HEK293 (cell line): Measurements from ENCODE around the gene GUCA1C.

Experiments used
- CTCF ChIA-PET: fragments of 350-600 bp; formaldehyde crosslinking; extraction: SDS; loops from one replicate; lab custom pipeline; 2021; ENCODE audit warnings: antibody characterized with exemption; lab: Yijun Ruan, JAX
- POLR2A ChIA-PET: fragments of 300-600 bp; formaldehyde crosslinking; extraction: SDS; loops from one replicate; lab custom pipeline; 2020; ENCODE audit warnings: antibody characterized with exemption, inconsistent platforms; lab: Yijun Ruan, JAX
- H3K27ac ChIP-seq: fragments of 200-500 bp; sonication (Bioruptor generic); 2 replicates; pipeline ENCODE4 v1.5.1; 2014; ENCODE audit warnings: low read depth, low read length, control low read depth, inconsistent platforms; ENCODE audit errors: extremely low read depth
- H3K36me3 ChIP-seq, 2 experiments: fragments of 200-500 bp in 1 of 2; sonication (Bioruptor generic) in 1 of 2; 1 replicate in 1 of 2; 2 replicates in 1 of 2; pipeline ENCODE4 v1.5.1; 2014 to 2017; ENCODE audit warnings: inconsistent platforms in 2 of 2, low read length in 2 of 2; ENCODE audit not compliant: control insufficient read depth in 2 of 2, insufficient read depth in 1 of 2
- H3K4me1 ChIP-seq: fragments of 200-500 bp; sonication (Bioruptor generic); 2 replicates; pipeline ENCODE4 v1.5.1; 2014; ENCODE audit warnings: mild to moderate bottlenecking, low read length, inconsistent platforms; ENCODE audit not compliant: control insufficient read depth, insufficient read depth
- H3K4me3 ChIP-seq: 2 replicates; pipeline ENCODE4 v1.5.1; 2011; ENCODE audit warnings: low read depth, mild to moderate bottlenecking, control low read depth, low read length, moderate library complexity
- H3K9me3 ChIP-seq: fragments of 200-500 bp; sonication (Bioruptor generic); 2 replicates; pipeline ENCODE4 v1.5.1; 2014; ENCODE audit warnings: low read depth, low read length, inconsistent platforms; ENCODE audit not compliant: control insufficient read depth, insufficient read depth
- GLI4 ChIP-seq: fragments of 450-650 bp; formaldehyde crosslinking; IDR thresholded peaks from 2 replicates; pipeline ENCODE4 v1.5.1; 2016; ENCODE audit warnings: missing biosample characterization, missing genetic modification characterization
- IKZF3 ChIP-seq: fragments of 450-650 bp; IDR thresholded peaks from 2 replicates; pipeline ENCODE4 v1.5.0; 2018; ENCODE audit warnings: missing biosample characterization, mild to moderate bottlenecking, missing genetic modification characterization, moderate library complexity
- KLF10 ChIP-seq: fragments of 450-650 bp; IDR thresholded peaks from 2 replicates; pipeline ENCODE4 v1.5.1; 2018; ENCODE audit warnings: missing biosample characterization, mild to moderate bottlenecking, missing genetic modification characterization
- TSHZ1 ChIP-seq: fragments of 450-650 bp; formaldehyde crosslinking; IDR thresholded peaks from 2 replicates; pipeline ENCODE4 v1.5.1; 2016; ENCODE audit warnings: missing biosample characterization, missing genetic modification characterization, borderline replicate concordance
- ZBTB20 ChIP-seq: fragments of 450-650 bp; formaldehyde crosslinking; IDR thresholded peaks from 2 replicates; pipeline ENCODE4 v1.5.1; 2016; ENCODE audit warnings: missing biosample characterization, missing genetic modification characterization
- ZBTB21 ChIP-seq: fragments of 450-650 bp; formaldehyde crosslinking; IDR thresholded peaks from 2 replicates; pipeline ENCODE4 v1.5.1; 2017; ENCODE audit warnings: missing biosample characterization, missing genetic modification characterization
- ZBTB49 ChIP-seq: fragments of 450-650 bp; formaldehyde crosslinking; IDR thresholded peaks from 2 replicates; pipeline ENCODE4 v1.5.1; 2016; ENCODE audit warnings: missing biosample characterization, missing genetic modification characterization, low read depth
- ZNF121 ChIP-seq: fragments of 450-650 bp; formaldehyde crosslinking; IDR thresholded peaks from 2 replicates; pipeline ENCODE4 v1.5.1; 2016; ENCODE audit warnings: missing biosample characterization, missing genetic modification characterization
- ZNF140 ChIP-seq: fragments of 450-650 bp; formaldehyde crosslinking; IDR thresholded peaks from 2 replicates; pipeline ENCODE4 v1.5.1; 2016; ENCODE audit warnings: missing biosample characterization, missing genetic modification characterization
- ZNF155 ChIP-seq: fragments of 450-650 bp; formaldehyde crosslinking; IDR thresholded peaks from 2 replicates; pipeline ENCODE4 v1.5.1; 2016; ENCODE audit warnings: missing biosample characterization, missing genetic modification characterization
- ZNF350 ChIP-seq: fragments of 450-650 bp; formaldehyde crosslinking; IDR thresholded peaks from 2 replicates; pipeline ENCODE4 v1.5.0; 2017; ENCODE audit warnings: missing biosample characterization, mild to moderate bottlenecking, missing genetic modification characterization
- ZNF473 ChIP-seq: fragments of 450-650 bp; formaldehyde crosslinking; IDR thresholded peaks from 2 replicates; pipeline ENCODE4 v1.5.1; 2017; ENCODE audit warnings: missing biosample characterization, missing genetic modification characterization
- ZNF501 ChIP-seq: fragments of 450-650 bp; formaldehyde crosslinking; IDR thresholded peaks from 2 replicates; pipeline ENCODE4 v1.5.1; 2016; ENCODE audit warnings: missing biosample characterization, missing genetic modification characterization
- ZNF530 ChIP-seq: fragments of 450-650 bp; formaldehyde crosslinking; IDR thresholded peaks from 2 replicates; pipeline ENCODE4 v1.5.1; 2016; ENCODE audit warnings: low read depth, missing biosample characterization, missing genetic modification characterization
- ZNF707 ChIP-seq: fragments of 450-650 bp; formaldehyde crosslinking; IDR thresholded peaks from 2 replicates; pipeline ENCODE4 v1.5.1; 2016; ENCODE audit warnings: missing biosample characterization, missing genetic modification characterization
- ZNF791 ChIP-seq: fragments of 450-650 bp; formaldehyde crosslinking; IDR thresholded peaks from 2 replicates; pipeline ENCODE4 v1.5.1; 2016; ENCODE audit warnings: missing biosample characterization, missing genetic modification characterization

The GUCA1C gene

DNA sequence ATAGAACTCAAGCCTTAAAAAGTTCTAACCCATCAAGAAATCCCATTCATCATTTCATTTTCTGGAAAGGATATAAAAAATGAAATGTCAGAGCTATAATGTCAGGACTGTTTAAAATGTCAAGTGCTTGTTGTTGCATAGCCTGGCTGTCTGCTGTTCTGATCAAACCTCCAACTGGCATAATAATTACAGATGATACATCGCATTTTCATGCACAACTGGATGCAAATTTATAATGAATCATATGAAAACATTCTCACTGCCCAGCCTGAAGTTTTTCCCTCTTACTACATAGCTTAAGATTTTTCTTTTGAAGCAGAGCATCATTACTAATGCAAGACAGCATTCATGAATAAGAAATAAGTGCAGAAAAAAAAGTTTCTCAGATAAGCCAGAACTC, 46.5 kb downstream of the GUCA1C start:
- Histone ChIP-seq H3K9me3 (no peaks in the 10 kb centered on the region), H3K4me1 (no peaks in the 10 kb centered on the region), H3K36me3 (no peaks in the 10 kb centered on the region), H3K27ac (no peak overlapping the region), H3K4me3 (no peak overlapping the region)
- ChIA-PET CTCF (interaction anchor here (0.7 kb wide), 1 partner anchor 272 kb away, joined by 3 read pairs; no protein-coding TSS in a partner anchor), POLR2A (no interaction called here)
- TF ChIP-seq ZNF791 (tag by site-specific recombination): no peak
- TF ChIP-seq IKZF3 (tag by site-specific recombination): no peak
- TF ChIP-seq ZNF530 (tag by site-specific recombination): no peak
- no peak for TF ChIP-seq ZBTB49 (tag by site-specific recombination)
- TF ChIP-seq ZNF140 (tag by site-specific recombination): no peak
- no peak for TF ChIP-seq TSHZ1 (tag by site-specific recombination)
- no peak for TF ChIP-seq ZNF350 (tag by site-specific recombination)
- TF ChIP-seq ZBTB21: no peak
- no peak for TF ChIP-seq ZNF501 (tag by site-specific recombination)

- no peak overlapping the region for H3K4me3 ChIP-seq
- no peak overlapping the region for H3K27ac ChIP-seq
- POLR2A ChIA-PET: no interaction called here
- CTCF ChIA-PET: no interaction called here
- TF ChIP-seq GLI4 (tag by site-specific recombination) (no peak), ZNF707 (no peak)
- H3K36me3 ChIP-seq: no peaks in the 10 kb centered on the region
- no peaks in the 10 kb centered on the region for H3K9me3 ChIP-seq
- no peaks in the 10 kb centered on the region for H3K4me1 ChIP-seq
These were observed 54.1 kb downstream of the GUCA1C start for GRCh38 chr3:108899530-108899929.

GRCh38 chr3:108897883-108898282, 55.8 kb downstream of the GUCA1C start:
- TF ChIP-seq ZNF121 (tag by site-specific recombination): no peak
- no peak for TF ChIP-seq ZNF155 (tag by site-specific recombination)
- no peak for TF ChIP-seq ZNF473 (tag by site-specific recombination)
- TF ChIP-seq ZBTB21: no peak
- no peak for TF ChIP-seq KLF10
- TF ChIP-seq ZBTB20: no peak
- no peaks in the 10 kb centered on the region for H3K9me3 ChIP-seq
- no peak overlapping the region for H3K27ac ChIP-seq
- POLR2A ChIA-PET: no interaction called here
- H3K4me1 ChIP-seq: no peaks in the 10 kb centered on the region
- H3K36me3 ChIP-seq: no peaks in the 10 kb centered on the region
- no peak overlapping the region for H3K4me3 ChIP-seq
- CTCF ChIA-PET: interaction anchor here (0.7 kb wide), 1 partner anchor 17 kb away, joined by 3 read pairs; no protein-coding TSS in a partner anchor
